CD1c-positive myeloid dendritic cell (primary cell): ENCODE data around the gene IFI44.

Source experiments
- DNase-seq: peaks from one replicate; pipeline ENCODE4 v3.0.0-alpha.2; 2016; ENCODE audit errors: extremely low spot score

IFI44 gene

GRCh38 chr1:78652019-78652560 lies 2.5 kb downstream of the IFI44 start:
- no peak for DNase-seq

- no peak for DNase-seq
Measured at GRCh38 chr1:78658901-78659300, 9.3 kb downstream of the IFI44 start.

- DNase-seq = no peak
Measured at GRCh38 chr1:78663923-78664322, 14.3 kb downstream of the IFI44 start.

- no peak for DNase-seq
Measured at GRCh38 chr1:78664763-78665162, 15.1 kb downstream of the IFI44 start.

GRCh38 chr1:78665809-78666208 lies 16.2 kb downstream of the IFI44 start:
- no peak for DNase-seq

- no peak for DNase-seq
Measured at GRCh38 chr1:78667939-78668338, 18.3 kb downstream of the IFI44 start.

GRCh38 chr1:78668427-78668826 lies 18.8 kb downstream of the IFI44 start:
- DNase-seq = no peak

GRCh38 chr1:78672428-78672827 lies 22.8 kb downstream of the IFI44 start:
- DNase-seq = no peak

GRCh38 chr1:78673120-78673519 lies 23.5 kb downstream of the IFI44 start:
- no peak for DNase-seq

- peak; percentile 80 for DNase-seq
Measured at GRCh38 chr1:78676347-78676982, 26.8 kb downstream of the IFI44 start.

GRCh38 chr1:78676993-78677392 lies 27.4 kb downstream of the IFI44 start:
- no peak for DNase-seq

- no peak for DNase-seq
Measured at GRCh38 chr1:78677788-78678187, 28.2 kb downstream of the IFI44 start.

GRCh38 chr1:78678324-78678723 lies 28.7 kb downstream of the IFI44 start:
- no peak for DNase-seq

- DNase-seq = no peak
Measured at GRCh38 chr1:78681265-78681664, 31.6 kb downstream of the IFI44 start.

GRCh38 chr1:78682496-78682895 lies 32.9 kb downstream of the IFI44 start:
- no peak for DNase-seq

GRCh38 chr1:78683079-78683478 lies 33.4 kb downstream of the IFI44 start:
- DNase-seq = no peak

GRCh38 chr1:78687315-78687714 lies 37.7 kb downstream of the IFI44 start:
- DNase-seq = no peak

GRCh38 chr1:78687914-78688313 lies 38.3 kb downstream of the IFI44 start:
- no peak for DNase-seq

- no peak for DNase-seq
Measured at GRCh38 chr1:78688697-78689096, 39.1 kb downstream of the IFI44 start.

GRCh38 chr1:78690516-78690915 lies 40.9 kb downstream of the IFI44 start:
- no peak for DNase-seq

GRCh38 chr1:78691995-78692747 lies 42.5 kb downstream of the IFI44 start:
- no peak for DNase-seq

- DNase-seq = no peak
Measured at GRCh38 chr1:78699813-78700212, 50.2 kb downstream of the IFI44 start.

GRCh38 chr1:78702426-78702825 lies 52.8 kb downstream of the IFI44 start:
- DNase-seq = no peak
